ENCODE measurements around the gene PHF21B.
"Not testable (repeated sequence)": the region's sequence is repeated elsewhere in the genome, so short reads cannot be mapped to it uniquely, and the experiment has no call there.

Gene PHF21B

DNA sequence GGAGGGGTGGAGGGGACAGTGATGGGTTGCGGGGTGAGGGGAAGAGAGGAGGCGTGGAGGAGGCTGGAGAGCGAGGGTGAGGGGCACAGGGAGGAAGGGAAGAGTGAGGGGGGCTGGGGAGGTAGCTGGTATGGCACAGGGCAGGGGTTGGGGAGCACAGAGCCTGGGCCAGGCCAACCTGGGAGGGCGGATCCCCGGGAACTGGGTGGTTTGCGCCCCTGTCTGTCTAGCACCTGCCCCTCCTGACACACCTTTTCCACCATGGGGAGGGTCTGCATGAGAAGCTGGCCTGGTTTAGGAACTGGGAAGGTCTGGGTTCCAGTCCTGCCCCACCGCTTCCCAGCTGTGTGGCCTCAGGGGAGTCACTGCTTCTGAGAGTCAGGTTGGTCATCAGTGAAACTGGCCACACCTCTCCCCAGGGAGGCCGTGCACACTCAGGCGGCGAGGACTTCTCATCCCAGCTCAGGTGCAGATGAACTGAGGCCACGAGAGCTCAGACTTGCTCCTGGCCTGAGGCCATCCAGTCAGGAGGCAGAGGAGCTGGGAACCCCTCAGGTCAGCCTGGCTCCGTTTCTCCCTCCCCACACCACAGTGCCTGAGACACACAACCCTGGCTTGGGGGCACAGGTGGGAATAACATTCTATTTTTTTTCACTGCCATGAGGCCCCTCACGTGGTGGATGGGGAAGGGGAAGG is 95.6 kb downstream of the PHF21B start:
- DNase-seq: peak; percentile 49

DNA sequence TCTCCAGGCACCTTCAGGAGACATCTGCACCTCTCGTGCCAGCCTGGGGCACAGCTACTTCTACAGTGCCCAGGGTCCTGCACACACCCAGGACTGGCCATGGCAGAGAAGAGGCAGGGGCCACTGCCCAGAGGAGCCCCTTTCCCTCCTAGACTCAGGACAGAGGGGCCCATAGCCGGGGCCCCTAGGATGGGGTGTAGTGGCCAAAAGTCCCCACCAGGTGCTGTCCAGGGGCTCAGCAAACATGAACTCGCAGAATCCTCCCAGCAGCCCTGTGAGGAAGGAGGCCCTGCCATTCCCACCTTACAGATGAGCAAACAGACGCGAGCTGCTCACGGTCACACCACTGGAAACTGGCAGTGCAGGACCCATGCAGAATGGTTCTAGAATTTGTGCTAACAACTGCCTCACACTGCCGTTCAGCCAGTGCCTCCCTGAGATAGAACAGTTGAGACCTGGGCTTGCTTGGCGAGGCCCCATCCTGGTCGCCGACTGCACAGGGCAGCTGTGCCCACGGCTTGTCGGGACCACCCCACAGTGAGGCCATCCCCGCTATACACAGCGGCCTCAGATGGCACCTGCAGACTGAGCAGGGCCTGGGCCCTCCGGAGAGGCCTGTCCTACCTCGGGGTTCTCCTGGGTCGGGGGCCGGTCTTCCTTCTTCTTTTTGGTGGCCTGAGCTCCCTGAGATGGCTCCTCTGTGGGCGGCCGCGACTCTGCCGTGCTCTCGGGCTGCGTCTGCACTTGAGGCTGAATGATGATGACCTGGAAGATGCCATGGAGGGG is 96.4 kb downstream of the PHF21B start:
- DNase-seq: peak; percentile 41

DNA sequence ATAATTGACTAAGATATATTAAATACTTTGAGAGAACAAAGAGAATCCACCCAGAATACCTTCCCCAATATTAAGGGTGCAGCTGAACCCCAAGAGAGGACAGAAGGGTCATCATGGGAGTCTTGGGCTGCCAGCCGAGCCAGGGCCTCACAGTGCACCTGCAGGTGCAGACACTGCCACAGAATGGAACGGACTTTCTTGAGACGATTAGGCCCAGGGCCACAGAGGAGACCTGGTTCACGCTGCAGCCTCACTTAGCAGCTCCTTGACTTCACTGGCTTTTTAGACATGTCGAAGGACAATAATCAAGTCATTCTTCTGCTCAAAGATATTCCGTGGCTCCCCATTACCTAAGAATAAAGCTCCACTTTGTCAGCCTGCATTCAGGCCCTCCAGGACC is 100.6 kb downstream of the PHF21B start:
- DNase-seq: no peak

DNA sequence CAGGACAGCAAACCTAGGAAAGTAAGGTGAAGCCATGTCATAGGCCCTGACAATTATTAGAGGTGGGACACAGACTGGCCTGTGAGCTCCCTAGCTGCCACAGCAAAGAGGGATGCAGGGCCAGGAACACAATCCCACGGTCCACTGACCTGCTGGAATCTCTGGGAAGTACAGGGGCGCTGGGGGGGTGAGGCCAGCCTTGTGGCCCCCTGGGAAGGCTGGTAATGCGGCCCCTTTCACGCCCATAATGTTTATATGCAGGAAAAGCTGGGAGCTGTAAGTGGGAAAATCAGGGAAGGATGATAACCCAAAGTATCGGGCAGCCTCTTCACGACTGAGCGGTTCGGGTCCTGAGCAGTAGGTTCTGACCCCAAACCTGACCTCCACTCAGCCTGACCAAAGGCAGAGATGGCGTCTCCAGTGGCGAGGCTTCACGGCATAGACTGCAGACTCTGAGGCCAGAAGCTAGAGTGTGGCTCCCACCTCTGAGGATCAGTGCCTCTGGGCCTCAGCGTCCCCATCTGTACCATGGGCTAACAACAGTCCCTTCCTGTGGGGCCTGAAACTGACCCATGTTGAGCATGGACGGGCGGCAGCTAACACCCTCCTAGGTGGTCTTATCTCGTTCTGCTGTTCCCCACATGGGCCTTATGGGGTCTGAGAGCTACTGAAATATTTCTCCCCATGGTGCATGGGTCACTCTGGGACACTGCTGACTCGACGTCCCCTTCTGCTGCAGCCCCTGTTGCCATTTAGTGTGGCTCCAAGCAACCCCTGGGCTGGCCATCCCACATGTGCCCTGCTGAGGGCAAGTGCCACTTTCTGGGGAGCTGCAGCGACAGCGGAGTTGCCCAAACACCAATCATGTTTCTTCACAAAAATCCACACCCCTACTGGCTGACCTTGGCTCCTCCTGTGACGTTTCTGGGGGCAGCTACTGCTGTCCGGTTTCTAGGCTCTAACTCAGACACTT is 101.8 kb downstream of the PHF21B start:
- no peak for DNase-seq

DNA sequence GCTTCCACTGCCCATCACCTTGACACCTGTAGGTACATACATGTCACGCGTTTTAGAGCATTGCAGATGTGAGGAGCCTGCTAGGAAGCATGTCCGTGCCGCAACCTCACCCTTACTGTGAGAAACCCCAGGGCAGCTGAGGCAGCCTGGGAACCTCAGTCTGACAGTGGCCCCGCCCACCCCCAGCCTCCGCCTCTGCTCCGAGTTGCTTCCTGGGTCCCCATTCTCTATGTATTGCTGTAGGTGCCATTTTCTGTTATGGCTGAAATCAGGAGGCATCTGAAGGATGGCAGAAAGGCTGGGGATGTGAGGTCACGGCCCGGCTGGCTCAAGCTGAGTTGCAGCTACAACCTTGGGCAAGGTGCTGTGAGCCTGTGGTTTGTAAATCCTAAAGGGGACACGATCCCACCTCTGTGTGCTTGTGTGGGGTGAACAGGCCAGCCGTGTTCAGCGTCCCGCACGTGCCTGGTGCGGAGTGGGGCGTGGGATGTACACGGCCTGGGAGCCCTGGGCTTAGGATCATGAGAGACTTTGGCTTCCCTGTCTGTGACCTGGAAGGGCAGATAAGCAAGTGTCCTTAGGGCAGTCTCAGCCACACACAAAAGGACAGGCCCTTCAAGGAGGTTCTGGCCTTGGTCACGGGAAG is 102.7 kb downstream of the PHF21B start:
- DNase-seq: peak; percentile 41

GRCh38 chr22:44906248-44906936 is 103.4 kb downstream of the PHF21B start:
- no peak for DNase-seq

GRCh38 chr22:44904492-44905152 is 105.2 kb downstream of the PHF21B start:
- not testable (repeated sequence) for DNase-seq

DNA sequence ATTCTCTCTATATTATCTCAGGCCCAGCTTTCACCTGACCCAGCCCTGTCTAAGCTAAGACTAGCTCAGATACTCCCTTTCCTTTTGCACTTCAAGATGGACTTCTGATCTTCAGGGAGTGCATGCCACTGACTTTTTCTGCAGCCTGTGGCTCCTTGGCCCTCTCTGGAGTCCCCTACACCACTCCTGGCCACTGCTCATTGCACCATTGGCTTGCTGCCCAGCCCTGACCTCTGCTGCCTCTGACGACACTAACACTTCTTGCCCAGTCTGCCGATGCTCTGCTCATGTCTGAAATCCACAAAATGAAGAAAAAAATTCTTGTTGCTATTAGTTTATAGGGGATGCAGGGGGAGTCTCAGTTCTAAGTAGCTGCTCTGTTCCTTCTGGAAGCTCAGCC is 106.6 kb downstream of the PHF21B start:
- not testable (repeated sequence) for DNase-seq

DNA sequence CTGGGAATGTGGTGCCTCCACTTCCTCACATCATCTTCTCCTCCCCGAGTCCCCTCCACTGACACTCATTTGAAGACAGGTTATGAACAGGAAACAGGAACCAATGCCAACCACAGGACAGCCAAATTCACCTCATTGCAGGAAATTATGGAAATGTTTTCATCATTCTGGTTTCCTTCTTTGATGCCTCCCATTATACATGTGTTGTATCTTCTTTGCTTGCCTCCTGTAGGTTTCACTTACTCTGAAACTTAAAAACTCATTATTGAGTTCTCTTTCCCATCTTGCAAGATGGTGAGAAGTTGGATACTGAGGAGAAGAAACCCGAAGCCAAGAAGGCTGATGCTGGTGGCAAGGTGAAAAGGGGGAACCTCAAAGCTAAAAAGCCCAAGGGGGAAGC is 108.5 kb downstream of the PHF21B start:
- DNase-seq: no peak

DNA sequence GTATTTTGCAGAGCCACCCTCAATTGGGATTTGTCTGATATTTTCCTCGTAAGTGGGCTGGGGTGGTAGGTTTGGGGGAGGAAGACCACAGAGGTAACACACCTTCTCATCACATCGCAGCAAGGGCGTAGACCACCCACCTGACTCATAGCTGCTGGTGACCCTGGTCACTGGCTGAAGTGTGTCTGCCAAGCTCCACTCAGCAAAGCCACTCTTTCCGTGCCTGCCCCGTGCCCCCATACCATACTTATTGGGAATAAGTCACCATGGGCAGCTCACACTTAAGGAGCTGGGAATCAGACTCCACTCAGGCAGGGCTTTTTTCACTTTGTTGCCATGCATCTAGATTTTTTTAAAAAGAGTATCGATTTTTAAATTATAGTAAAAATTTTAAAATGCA is 111.6 kb downstream of the PHF21B start:
- DNase-seq: peak; percentile 17

DNA sequence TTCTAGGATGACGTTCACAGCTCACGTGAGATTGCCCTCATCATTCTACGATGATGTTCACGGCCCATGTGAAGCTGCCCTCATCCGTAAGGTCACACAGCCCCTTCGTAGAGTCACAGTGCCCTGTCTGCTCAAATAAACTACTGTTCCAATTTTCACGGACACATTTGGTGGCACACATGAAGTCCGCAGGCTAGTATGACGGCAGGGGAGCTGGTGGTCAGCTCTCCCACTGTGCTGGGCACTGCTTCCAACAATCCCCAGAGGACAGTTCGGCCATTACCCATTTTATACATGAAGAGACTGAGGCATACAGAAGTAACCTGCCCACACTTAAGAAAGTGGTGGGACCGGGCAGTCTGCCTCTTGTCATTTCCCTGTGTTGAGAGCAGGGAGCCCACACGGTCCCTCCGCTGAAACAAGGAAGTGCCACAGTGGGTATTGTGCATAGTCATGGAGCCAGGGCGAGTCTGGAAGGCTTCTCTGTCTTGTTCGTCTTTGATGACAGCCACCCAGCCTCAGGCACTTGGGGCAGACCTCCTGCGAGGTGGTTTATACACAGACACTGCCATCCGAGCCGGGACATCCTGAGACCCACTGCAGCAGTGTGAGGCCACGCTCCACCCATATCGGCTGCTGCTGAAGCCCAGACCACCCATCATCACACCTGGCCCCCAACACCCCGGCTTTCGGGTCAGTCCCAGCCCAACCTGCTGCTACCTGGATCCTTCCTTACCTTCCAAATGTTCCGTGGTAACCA is 114.3 kb downstream of the PHF21B start:
- peak; percentile 54 for DNase-seq

GRCh38 chr22:44894782-44895181 is 115.0 kb downstream of the PHF21B start:
- DNase-seq: peak; percentile 50

DNA sequence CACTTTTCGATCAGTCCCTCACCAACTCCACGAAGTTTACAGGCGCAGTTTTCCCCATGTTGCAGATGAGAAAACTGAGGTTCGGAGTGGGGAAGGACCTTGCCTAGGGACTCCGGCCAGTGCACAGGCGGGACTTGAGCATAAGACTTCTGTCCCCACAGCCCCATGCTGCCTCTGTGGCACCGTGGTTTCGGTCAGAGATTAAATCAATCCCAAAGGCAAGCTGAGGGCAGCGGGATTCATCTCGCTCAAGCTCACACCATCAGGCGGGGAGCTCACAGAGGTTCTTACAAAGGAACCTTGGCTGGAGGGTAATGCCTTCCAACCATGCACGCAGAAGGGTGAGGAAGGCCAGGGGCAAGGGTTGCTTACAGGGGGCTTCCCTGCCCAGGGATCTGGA is 115.5 kb downstream of the PHF21B start:
- peak; percentile 35 for DNase-seq

GRCh38 chr22:44893731-44894080 is 116.1 kb downstream of the PHF21B start:
- DNase-seq: peak; percentile 40

GRCh38 chr22:44892803-44893730 is 116.7 kb downstream of the PHF21B start:
- peak; percentile 22 for DNase-seq

DNA sequence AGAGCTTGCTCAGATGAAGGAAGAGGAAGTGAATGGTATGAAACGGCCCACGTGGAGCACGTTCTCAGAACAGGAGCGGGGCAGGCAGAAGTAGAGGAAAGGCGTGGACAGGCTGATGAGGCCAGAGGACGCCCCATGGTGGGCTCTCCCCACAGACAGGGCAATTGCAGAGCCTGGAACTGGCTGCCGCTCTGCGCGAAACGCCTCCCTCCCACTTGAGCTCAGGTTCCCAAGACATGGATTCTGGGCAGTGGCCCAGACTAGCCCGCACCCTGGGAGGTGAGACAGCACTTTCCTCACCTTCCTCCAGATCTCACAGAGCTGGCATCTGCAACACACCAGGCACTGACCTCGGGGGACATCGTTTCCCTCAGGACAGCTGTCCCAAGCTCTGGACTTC is 117.6 kb downstream of the PHF21B start:
- DNase-seq: peak; percentile 36

DNA sequence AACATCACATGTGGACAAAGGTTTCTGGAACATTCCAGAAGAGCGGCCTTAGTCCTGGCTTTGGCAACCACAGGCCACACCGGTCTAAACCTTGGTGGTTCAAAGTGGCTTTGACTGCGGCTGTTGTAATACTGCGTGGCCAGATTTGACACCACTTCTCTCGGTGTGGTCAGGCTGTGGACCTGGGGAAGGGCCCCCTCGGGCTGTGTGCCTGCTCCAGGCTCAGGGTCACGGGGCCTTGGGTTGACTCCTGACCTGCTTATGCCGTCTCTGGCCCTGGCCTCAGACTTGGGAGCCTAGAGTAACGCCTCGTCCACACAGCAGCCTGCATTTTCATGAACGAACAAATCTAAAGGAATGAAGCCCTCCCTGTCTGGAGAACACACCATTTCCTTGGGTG is 118.0 kb downstream of the PHF21B start:
- peak; percentile 32 for DNase-seq

DNA sequence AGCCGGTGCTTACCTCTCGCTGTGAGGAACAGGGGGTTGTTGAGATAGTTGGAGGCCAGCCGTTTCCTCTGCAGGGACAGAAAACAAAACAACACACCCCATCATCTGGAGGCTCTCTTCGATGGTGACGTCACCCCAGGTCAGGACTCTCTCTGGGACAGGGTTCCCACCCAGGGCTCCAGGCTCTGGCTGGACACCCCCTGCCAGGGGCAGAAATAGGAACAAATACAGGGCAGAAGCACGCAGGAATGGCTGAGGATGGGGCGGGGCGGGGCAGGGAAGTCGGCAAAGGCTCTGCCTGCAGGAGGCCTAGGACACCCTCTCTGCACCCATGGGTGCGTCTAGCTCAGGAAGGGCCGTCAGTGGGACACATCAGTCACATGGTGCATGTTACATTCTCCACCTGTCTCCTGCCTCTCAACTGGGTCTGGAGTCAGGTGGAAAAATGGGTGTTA is 118.5 kb downstream of the PHF21B start:
- peak; percentile 44 for DNase-seq

All from islet precursor cell (in vitro differentiated cells).